HG03039 (cell line): ENCODE measurements around the gene ICAM1.
A peak's percentile ranks its signal among the peaks of the same experiment; 100 is the strongest.
"Not testable (repeated sequence)": the region's sequence is repeated elsewhere in the genome, so short reads cannot be mapped to it uniquely, and the experiment has no call there.

Experiments used
- ATAC-seq: cut with Tn5 transposase; IDR thresholded peaks from one replicate; pipeline ENCODE4 v1.9.1; 2021; ENCODE audit warnings: mild to moderate bottlenecking, moderate library complexity; ENCODE audit not compliant: unreplicated experiment

Gene ICAM1

DNA sequence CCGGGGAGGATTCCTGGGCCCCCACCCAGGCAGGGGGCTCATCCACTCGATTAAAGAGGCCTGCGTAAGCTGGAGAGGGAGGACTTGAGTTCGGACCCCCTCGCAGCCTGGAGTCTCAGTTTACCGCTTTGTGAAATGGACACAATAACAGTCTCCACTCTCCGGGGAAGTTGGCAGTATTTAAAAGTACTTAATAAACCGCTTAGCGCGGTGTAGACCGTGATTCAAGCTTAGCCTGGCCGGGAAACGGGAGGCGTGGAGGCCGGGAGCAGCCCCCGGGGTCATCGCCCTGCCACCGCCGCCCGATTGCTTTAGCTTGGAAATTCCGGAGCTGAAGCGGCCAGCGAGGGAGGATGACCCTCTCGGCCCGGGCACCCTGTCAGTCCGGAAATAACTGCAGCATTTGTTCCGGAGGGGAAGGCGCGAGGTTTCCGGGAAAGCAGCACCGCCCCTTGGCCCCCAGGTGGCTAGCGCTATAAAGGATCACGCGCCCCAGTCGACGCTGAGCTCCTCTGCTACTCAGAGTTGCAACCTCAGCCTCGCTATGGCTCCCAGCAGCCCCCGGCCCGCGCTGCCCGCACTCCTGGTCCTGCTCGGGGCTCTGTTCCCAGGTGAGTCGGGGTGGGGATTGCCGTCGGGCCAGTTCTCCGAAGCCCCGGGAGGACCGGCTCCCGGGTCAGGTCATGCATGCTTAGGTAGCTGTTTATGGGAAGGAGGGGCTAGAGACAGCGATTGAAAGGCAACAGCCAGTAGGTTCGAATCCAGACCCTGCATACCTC lies at the start of gene ICAM1:
ICAM1 (plus strand) TSS at position 505 of the 779 bp plus-strand sequence; CDS start at position 545, 40 bp downstream.
- peak; percentile 38 for ATAC-seq

DNA sequence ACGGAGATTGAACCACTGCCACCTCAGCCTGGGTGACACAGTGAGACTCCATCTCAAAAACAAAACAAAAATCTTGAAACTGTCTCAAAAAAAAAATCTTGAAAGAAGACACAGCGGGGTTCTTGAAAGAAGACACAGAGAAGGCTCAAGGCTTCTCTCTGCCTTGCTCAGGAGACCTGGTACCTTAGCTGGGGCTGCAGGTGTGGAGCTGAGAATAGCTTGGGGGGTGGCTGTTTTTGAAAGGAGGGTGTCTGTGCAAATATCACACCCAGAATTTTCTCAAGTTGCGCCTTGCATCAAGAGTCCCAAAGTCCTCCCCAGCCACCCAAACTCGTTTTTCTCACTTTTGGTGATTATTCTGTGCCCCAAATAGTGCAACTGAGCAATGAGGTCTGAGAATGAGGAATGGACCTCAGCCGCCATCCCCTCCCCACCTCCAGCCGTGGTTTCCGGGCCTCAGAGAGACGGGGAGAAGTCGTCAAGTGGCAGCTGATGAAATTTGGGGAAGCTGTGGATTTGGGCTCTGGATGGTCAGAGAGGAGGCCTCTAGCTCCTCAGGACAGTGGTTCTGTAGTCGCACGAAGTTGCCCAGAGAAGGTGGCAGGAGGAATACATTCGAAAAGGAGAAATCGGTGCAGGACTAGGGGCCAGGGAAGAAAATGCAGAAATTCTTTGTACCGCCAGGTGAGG lies 48.6 kb upstream of the ICAM1 start:
- no peak for ATAC-seq

- no peak for ATAC-seq
These were observed 47.3 kb upstream of the ICAM1 start for GRCh38 chr19:10223488-10224213.

DNA sequence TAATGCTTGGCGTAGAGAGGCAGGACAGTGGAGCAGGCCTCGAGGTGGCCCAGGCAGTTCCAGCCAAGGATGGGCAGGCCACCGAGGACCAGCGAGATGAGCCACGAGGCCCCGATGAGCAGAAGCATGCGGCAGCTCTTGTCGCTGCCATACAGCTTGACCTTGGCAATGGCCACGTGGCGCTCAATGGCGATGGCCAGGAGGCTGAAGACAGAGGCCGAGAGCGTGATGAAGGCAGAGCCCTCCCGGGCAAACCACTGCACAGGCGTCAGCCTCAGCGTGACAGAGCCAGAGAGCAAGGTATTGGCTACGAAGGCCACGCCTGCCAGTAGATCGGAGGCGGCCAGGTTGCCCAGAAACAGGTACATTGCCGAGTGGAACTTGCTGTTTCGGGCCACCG lies 46.6 kb upstream of the ICAM1 start:
- ATAC-seq, result no peak

GRCh38 chr19:10226021-10226375 lies 44.9 kb upstream of the ICAM1 start:
- no peak for ATAC-seq

GRCh38 chr19:10226376-10227025 lies 44.4 kb upstream of the ICAM1 start:
- no peak for ATAC-seq

- no peak for ATAC-seq
These were observed 43.6 kb upstream of the ICAM1 start for GRCh38 chr19:10227026-10227971.

DNA sequence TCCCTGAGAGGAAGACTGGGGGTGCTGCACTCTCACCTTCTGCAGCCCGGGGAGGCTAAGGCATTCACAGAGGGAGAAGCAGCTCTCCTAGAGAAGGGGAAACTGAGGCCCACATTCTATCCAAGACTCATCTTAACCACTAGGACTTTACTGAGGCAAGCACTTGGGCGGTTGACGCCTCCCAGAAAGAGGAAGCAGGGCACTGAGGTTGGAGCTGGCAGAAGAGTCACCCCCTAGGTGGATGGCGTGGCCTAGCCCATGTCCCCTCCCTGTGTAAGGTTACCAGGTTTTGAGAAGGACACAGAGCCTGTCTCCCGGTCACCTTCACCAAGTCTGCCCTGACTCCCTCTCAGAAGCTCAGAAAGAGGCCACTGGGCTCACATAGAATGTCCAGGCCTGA lies 42.5 kb upstream of the ICAM1 start:
- ATAC-seq, result no peak

DNA sequence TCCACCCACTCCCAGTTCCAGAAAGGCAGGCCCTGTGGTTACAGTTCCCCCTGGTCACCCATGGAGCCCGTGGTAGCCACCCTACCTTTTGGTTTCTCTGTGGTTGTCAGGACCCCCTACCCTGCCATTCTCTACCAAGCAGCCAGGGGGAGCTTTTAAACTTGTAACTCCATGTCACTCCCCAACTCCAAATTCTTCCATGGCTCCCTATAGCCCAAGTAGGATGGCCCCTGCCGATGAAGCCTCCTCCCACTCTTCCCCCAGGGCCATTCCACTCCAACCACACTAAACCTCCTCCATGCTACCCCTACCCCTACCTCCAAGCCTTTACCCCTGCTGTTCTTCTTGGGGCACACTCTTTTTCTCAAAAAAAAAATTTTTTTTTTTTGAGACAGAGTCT lies 42.0 kb upstream of the ICAM1 start:
- ATAC-seq, result no peak

- ATAC-seq, result peak; percentile 22
These were observed 40.6 kb upstream of the ICAM1 start for GRCh38 chr19:10230173-10230860.

DNA sequence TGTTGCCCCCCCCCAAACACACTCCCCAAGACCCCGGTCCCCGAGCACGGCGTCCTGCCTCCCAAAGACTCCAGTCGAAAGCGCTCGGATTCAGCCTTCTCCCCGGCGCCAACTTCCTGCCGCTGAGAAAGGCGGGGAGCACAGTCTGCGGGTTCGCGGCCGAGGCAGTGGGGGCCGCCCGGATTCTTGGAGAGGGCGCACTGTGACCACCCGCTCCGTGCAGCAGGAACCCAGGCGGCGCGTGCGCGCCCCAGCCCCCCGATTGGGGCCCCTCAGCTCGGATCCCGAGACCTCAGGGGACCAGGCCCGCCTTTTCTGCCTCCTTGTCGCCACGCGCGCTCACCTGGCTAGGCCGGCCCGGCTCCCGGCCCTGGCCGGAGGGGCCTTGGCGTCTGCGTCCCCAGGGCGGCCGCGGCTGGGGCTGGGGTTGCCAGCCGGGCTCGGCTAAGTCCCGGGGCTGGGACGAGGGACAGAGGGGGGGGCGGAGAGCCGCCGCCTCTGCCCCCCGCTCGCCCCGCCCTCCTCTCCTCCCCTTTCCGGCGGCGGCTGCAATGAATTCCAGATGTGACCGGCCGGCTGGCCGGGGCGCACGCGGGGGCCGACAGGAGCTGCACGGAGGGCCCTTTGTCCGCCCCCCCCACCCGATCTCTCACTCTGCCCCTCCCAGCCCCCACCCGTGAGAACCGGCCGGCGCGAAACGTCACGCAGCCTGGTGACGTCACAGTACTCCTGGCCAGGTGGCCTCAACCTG lies 39.9 kb upstream of the ICAM1 start, which contains the start of gene S1PR2:
S1PR2 (minus strand) TSS at position 471 of the 751 bp plus-strand sequence. CDS start 6,426 bp downstream, outside the sequence.
- ATAC-seq, result peak; percentile 38

DNA sequence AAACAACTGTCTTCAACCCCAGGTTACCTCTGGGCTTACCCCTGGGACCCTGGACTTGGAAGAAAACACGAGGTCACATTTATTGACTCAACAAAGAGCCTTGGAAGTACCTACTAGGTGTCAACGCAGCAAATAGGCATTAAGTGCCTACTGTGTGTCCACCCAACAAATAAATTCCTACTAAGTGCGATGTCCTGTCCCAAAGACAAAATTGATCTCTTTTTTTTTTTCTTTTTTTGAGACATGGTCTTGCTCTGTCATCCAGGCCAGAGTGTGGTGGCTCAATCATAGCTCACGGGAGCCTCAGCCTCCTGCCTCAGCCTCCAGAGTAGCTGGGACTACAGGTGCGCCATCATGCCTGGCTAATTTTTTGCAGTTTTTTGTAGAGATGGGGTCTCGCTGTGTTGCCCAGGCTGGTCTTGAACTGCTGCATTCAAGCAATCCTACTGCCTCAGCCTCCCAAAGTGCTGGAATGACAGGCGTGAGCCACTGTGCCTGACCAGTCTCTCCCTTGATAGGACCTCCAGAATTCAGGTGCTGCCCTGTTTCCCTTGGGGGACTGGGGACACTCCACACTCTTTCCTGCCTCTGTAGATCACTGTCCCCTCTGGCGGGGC lies 39.2 kb upstream of the ICAM1 start:
- ATAC-seq, result no peak

DNA sequence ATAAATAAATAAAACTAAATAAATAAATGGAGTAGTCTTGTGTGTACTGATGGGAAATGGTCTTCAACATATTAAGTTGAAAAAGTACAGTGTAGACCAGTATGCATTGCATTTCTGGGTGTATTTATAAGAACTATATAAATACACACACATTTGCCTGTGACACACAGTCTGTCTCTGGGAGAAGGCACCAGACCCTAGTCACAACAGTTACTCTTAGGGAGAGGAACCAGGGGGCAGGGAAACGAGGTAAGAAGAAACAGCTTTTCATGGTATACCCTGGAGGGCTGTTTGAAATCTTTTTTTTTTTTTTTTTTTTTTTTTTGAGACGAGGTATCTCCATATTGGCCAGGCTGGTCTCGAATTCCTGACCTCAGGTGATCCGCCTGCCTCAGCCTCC lies 37.0 kb upstream of the ICAM1 start:
- ATAC-seq, result no peak

- ATAC-seq, result no peak
These were observed 35.9 kb upstream of the ICAM1 start for GRCh38 chr19:10235003-10235402.

DNA sequence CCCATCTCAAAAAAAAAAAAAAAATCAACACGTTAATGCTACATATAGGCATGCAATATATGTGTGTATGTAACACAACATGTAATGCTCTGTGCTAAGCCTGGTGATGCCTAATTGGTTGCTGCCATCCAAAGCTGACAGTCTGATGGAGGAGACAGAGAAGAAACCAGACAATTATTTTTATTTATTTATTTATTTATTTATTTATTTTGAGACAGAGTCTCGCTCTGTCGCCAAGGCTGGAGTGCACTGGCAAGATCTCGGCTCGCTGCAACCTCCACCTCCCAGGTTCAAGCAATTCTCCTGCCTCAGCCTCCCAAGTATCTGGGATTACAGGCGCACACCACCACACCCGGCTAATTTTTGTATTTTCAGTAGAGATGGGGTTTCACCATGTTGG lies 35.5 kb upstream of the ICAM1 start:
- not testable (repeated sequence) for ATAC-seq

- no peak for ATAC-seq
These were observed 33.2 kb upstream of the ICAM1 start for GRCh38 chr19:10237702-10238101.

DNA sequence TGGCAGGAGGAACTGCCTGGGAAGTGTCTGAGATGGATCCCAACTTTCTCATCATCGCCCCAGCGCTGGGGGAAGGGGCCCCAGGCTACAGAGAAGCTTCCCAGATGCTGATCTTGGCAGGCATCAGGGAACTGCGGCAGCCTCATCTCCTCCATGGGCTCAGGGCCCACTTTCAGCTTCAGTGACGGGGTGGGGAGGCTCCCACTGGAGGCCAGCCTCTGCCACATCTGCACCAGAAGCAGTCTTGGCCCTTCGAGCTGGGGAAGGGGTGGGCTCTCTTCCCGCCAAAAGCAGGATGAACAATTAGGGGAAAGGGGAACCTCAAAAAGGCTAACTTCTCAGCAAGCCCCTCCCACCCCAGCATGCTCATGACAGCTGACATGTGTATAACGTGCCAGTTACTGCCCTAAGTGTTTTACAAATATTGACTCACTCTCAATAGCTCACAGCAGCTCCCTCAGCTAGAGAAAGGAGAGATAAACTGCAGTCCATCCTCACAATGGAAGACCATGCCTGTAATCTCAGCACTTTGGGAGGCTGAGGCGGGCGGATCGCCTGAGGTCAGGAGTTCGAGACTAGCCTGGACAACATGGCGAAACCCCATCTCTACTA lies 32.6 kb upstream of the ICAM1 start:
- ATAC-seq, result no peak
